ENCODE measurements around the gene CCL14.
"Not testable (repeated sequence)": the region's sequence is repeated elsewhere in the genome, so short reads cannot be mapped to it uniquely, and the experiment has no call there.

Gene CCL14

GRCh38 chr17:35938492-35938891 is 48.0 kb downstream of the CCL14 start:
- not testable (repeated sequence) for DNase-seq

GRCh38 chr17:35936063-35936462 is 50.5 kb downstream of the CCL14 start:
- no peak for DNase-seq

DNA sequence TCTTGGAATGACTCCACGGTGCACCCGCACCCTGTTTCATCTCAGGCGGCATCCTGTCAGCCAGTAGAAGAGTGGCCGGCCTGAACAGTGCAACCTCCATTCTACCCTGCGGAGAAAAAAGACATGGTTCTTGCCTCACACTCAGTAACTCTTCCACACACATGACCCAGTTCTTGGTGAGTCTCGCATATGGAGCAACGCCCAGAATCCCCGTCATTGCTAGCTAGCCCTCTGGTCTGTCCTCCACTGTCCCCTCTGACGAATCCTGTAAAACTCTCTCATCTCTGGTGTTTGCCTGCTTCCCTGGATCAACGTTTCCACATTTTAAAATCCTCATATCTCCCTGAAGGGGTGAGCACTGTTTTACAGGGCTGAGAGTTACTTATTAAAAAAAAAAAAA is 51.8 kb downstream of the CCL14 start:
- DNase-seq = no peak

Measured in stimulated activated CD4-positive, alpha-beta T cell treated with anti-CD3 and anti-CD28 coated beads, Interleukin-12 subunit alpha, Interleukin-12 subunit beta, amount 100 ng/mL, for 4 hours (primary cell).